Testis (tissue), 3 donors: ENCODE data around the gene RNF169. TPM values are rescaled to one million over a fixed set of nuclear protein-coding genes. Genes with fewer than 3 reads are reported as not detected.

Experiments
- DNase-seq: peaks from one replicate; pipeline ENCODE4 v3.0.0-alpha.2; 2019
- H3K27ac ChIP-seq, 2 donors: fragments of 200-600 bp; sonication (generic); one replicate each; pipeline ENCODE4 v1.5.1; 2019
- H3K27me3 ChIP-seq: fragments of 200-600 bp; sonication (generic); one replicate; pipeline ENCODE4 v1.5.1; 2019
- H3K36me3 ChIP-seq: fragments of 200-600 bp; sonication (generic); one replicate; pipeline ENCODE4 v1.5.1; 2017; ENCODE audit warnings: low read depth; ENCODE audit errors: missing control alignments
- H3K4me1 ChIP-seq: fragments of 200-600 bp; sonication (generic); one replicate; pipeline ENCODE4 v1.5.1; 2019
- H3K4me3 ChIP-seq, 2 donors: fragments of 200-600 bp; sonication (generic); one replicate each; pipeline ENCODE4 v1.5.1; 2017 to 2019
- H3K9me3 ChIP-seq: fragments of 200-600 bp; sonication (generic); one replicate; pipeline ENCODE4 v1.5.1; 2017
- POLR2A ChIP-seq: fragments of 450-650 bp; IDR thresholded peaks from one replicate; pipeline ENCODE4 v1.6.1; 2017; ENCODE audit warnings: antibody characterized with exemption, mild to moderate bottlenecking, moderate library complexity
- WGBS, 2 donors: methylation state at CpG; one replicate each; pipeline ENCODE4 v1.1.5; 2018; 5-methylcytosine and 5-hydroxymethylcytosine counted together
- intact Hi-C: fragments of 100-400 bp; cut with DNase I; formaldehyde crosslinking; loops from one replicate; pipeline ENCODE4 v1.15.1; 2023; ENCODE audit warnings: low total_unique reads
- polyA plus RNA-seq: library from polyadenylated mRNA; stranded (reverse); fragments of 350-450 nt; fragmentation: Illumina TruSeq; extraction: RNeasy Lipid Tissue Mini Kit (QIAGEN cat#74804); gene quantifications from one replicate; pipeline ENCODE4 v1.2.3, GENCODE V29; 2014; ENCODE audit warnings: low read depth, low replicate concordance; ENCODE audit not compliant: insufficient read depth
- total RNA-seq, 2 donors: library from RNA; depleted of rRNA; stranded (reverse); fragments of >200 nt; gene quantifications; one replicate each; pipeline ENCODE4 v1.2.3, GENCODE V29; 2016
- TF ChIP-seq, protein P1 (sequence below), 3 experiments: fragments of 450-650 bp in 2 of 3; fragments of 200-600 bp in 1 of 3; sonication (generic) in 1 of 3; IDR thresholded peaks; one replicate each; pipeline ENCODE4 v1.5.1; 2016 to 2019; ENCODE audit warnings: antibody characterized with exemption in 3 of 3, mild to moderate bottlenecking in 2 of 3, moderate library complexity in 1 of 3

Gene RNF169
- total and polyA plus RNA-seq, 3 donors from 2014 or later: 7.2 to 19.4 (median 19.3) TPM

DNA sequence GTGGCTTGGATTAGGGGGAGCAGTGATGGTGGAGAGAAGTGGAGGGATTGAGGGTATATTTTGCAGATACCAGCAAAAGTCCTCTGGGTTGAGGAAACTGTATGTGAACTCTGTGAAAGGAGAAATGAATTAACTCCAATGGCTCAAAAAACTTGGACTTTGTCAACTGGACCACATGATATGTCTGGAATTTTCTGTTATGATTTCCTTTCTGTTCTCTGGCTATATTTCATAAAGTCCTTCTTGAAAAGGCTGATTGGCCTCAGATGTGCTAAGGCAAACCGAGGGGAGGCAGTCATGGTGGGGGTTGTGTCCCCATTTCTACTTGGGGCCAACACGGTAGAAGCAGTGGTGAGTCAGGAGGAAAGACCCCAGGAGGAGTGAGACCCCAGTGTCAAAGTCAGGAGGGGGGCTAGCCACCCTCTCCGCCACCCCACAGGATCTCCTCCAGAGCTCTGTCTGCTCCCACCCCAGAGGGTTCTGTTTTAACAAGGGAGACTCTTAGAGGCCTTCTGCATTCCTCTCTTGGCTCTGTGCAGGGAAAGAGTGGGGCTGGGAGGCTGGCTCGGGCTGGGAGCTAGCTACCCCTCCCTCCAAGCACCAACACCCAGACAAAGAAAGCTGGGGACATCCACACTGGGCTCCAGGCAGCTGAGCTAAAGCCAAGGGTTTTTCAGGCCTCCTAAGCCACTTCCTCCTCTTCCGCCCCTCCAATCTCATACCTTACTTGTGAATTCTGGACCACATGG is 31.3 kb upstream of the RNF169 start:
- no peaks in the 10 kb centered on the region for H3K4me1 ChIP-seq
- no peak for TF ChIP-seq POLR2A
- TF ChIP-seq, protein P1, sequence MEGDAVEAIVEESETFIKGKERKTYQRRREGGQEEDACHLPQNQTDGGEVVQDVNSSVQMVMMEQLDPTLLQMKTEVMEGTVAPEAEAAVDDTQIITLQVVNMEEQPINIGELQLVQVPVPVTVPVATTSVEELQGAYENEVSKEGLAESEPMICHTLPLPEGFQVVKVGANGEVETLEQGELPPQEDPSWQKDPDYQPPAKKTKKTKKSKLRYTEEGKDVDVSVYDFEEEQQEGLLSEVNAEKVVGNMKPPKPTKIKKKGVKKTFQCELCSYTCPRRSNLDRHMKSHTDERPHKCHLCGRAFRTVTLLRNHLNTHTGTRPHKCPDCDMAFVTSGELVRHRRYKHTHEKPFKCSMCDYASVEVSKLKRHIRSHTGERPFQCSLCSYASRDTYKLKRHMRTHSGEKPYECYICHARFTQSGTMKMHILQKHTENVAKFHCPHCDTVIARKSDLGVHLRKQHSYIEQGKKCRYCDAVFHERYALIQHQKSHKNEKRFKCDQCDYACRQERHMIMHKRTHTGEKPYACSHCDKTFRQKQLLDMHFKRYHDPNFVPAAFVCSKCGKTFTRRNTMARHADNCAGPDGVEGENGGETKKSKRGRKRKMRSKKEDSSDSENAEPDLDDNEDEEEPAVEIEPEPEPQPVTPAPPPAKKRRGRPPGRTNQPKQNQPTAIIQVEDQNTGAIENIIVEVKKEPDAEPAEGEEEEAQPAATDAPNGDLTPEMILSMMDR (IDR thresholded peaks at IDR 0.05): no peak
- no peak overlapping the region for H3K4me3 ChIP-seq
- DNase-seq: no peak
- no peaks in the 10 kb centered on the region for H3K9me3 ChIP-seq
- WGBS, 2 donors: 80 to 83% methylated on average over 5 of the region's 5 CpGs
- intact Hi-C loops: no loop called here
- no peak overlapping the region for H3K27ac ChIP-seq
- no peaks in the 10 kb centered on the region for H3K27me3 ChIP-seq
- no peaks in the 10 kb centered on the region for H3K36me3 ChIP-seq

DNA sequence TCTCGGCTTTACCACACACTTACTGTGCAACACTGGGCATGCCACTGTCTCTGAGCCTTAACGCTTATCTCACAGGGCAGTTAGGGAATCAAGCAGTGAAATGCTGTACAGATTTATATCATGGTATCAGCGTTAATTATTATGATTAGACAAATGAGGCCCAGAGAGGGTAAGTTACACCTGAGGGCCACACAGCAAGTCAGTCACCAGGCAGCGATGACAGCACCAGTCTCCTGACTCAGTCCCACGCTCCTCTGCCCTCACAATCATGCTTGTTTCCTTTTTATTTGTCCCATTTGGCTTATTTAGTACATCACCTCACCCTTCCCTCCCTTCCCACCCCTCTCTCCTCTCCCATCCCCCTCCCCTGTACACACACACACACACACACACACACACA is 29.6 kb upstream of the RNF169 start:
- Histone ChIP-seq H3K4me3 (no peak overlapping the region), H3K9me3 (no peaks in the 10 kb centered on the region), H3K27me3 (no peaks in the 10 kb centered on the region), H3K27ac (no peak overlapping the region), H3K36me3 (no peaks in the 10 kb centered on the region), H3K4me1 (no peaks in the 10 kb centered on the region)
- no peak for TF ChIP-seq POLR2A
- TF ChIP-seq, protein P1 (IDR thresholded peaks at IDR 0.05): no peak
- no peak for DNase-seq
- 96 to 99% methylated on average over 5 of the region's 5 CpGs for WGBS, 2 donors
- intact Hi-C loops: no loop called here

DNA sequence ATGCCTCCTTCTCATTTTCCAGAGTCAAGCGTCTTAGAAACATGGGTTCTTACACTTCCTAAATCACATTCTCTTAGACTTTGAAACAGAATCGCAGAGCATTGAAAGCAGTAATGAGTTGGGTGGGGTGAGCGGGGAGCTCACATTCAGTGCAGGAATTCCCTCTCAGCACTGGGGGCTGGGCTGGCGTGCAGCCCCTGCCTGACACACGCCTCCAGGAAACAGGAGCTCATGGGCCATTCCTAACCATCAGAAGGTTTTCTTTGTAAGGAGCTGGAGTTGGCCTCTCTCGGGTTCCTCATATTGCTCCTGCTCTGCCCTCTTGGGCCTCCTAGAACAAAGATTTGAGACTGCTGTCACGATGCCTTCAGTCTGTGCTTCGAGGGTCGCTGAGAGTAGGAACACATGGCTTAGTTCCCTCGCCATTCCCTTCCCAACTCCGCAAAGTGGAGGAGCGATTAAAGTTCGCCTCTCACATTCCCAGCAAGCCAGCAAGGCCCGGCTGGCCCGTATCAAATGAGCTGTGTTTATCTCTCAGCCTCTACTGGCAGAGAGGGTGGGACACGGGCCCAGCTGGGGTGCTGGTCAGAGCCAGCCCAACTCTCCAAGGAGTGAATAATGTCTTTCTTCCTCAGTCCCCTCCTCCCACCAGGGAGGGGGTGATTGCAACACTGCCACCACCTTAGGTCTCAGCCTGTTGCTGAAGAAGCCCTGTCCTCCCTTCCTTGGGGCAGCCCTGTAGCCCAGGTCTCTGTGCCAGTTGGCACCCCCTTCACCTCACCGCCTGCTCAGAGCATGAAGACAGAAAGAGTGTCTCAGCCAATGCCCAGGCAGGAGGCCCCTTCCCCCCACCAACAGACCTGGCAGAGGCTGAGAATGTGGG is 27.8 kb upstream of the RNF169 start:
- TF ChIP-seq, protein P1 (IDR thresholded peaks at IDR 0.05): no peak
- TF ChIP-seq POLR2A: no peak
- Histone ChIP-seq H3K27ac (no peak overlapping the region), H3K36me3 (no peaks in the 10 kb centered on the region), H3K4me1 (no peaks in the 10 kb centered on the region), H3K27me3 (no peaks in the 10 kb centered on the region), H3K9me3 (no peaks in the 10 kb centered on the region), H3K4me3 (no peak overlapping the region)
- intact Hi-C loops: no loop called here
- DNase-seq: no peak
- WGBS, 2 donors: 76 to 85% methylated on average over 12 to 17 of the region's 17 CpGs

DNA sequence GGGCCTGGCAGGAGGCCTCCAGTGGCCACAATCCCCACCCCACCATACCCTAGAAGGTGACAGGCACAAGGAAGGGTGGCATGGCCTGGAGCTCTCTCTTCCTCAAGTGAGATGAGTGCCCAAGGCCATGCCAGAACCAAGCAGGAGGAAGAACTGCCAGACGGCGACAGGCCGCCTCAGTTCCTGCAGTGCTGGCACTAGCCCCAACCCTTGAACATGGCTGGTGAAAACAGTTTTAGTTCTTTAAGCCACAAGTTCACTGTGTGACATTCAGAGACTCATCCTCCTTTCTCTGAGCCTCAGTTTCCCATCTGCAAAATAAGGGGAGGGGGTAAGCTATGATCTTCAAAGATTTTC is 27.2 kb upstream of the RNF169 start:
- no peak for DNase-seq
- WGBS, 2 donors: 76 to 91% methylated on average over 3 of the region's 3 CpGs
- Histone ChIP-seq H3K4me1 (no peaks in the 10 kb centered on the region), H3K9me3 (no peaks in the 10 kb centered on the region), H3K36me3 (no peaks in the 10 kb centered on the region), H3K27ac (no peak overlapping the region), H3K27me3 (no peaks in the 10 kb centered on the region), H3K4me3 (no peak overlapping the region)
- TF ChIP-seq, protein P1 (IDR thresholded peaks at IDR 0.05): no peak
- TF ChIP-seq POLR2A: no peak
- intact Hi-C loops: no loop called here
